Ishikawa (cell line): ENCODE measurements around the gene TPRX1.

Experiments
- CEBPB ChIP-seq: IDR thresholded peaks from 2 replicates; pipeline ENCODE4 v1.6.1; 2012
- CREB1 ChIP-seq: IDR thresholded peaks from 2 replicates; pipeline ENCODE4 v1.6.1; 2012; ENCODE audit warnings: low read depth
- EGR1 ChIP-seq: IDR thresholded peaks from 2 replicates; pipeline ENCODE4 v1.6.1; 2012
- EP300 ChIP-seq: IDR thresholded peaks from 2 replicates; pipeline ENCODE4 v1.6.1; 2012; ENCODE audit warnings: borderline replicate concordance
- FOXM1 ChIP-seq: IDR thresholded peaks from 2 replicates; pipeline ENCODE4 v1.6.1; 2012; ENCODE audit warnings: low read depth, borderline replicate concordance
- NFIC ChIP-seq: IDR thresholded peaks from 2 replicates; pipeline ENCODE4 v1.6.1; 2012
- RAD21 ChIP-seq: IDR thresholded peaks from 2 replicates; pipeline ENCODE4 v1.6.1; 2012; ENCODE audit warnings: low read depth
- TAF1 ChIP-seq: IDR thresholded peaks from 2 replicates; pipeline ENCODE4 v1.6.1; 2012; ENCODE audit warnings: low read depth, mild to moderate bottlenecking
- TCF12 ChIP-seq: IDR thresholded peaks from 2 replicates; pipeline ENCODE4 v1.6.1; 2012; ENCODE audit warnings: low read depth
- TEAD4 ChIP-seq: IDR thresholded peaks from 2 replicates; pipeline ENCODE4 v1.6.1; 2012
- YY1 ChIP-seq: IDR thresholded peaks from 2 replicates; pipeline ENCODE4 v1.6.1; 2012; ENCODE audit warnings: low read depth
- ZBTB7A ChIP-seq: IDR thresholded peaks from 2 replicates; pipeline ENCODE4 v1.6.1; 2012; ENCODE audit warnings: low read depth
- TF ChIP-seq, protein P1 (sequence below): IDR thresholded peaks from 2 replicates; pipeline ENCODE4 v1.6.1; 2012
- TF ChIP-seq, protein P2 (sequence below): IDR thresholded peaks from 2 replicates; pipeline ENCODE4 v1.6.1; 2012
- TF ChIP-seq, protein P3 (sequence below): IDR thresholded peaks from 2 replicates; pipeline ENCODE4 v1.6.1; 2012; ENCODE audit warnings: low read depth, mild to moderate bottlenecking

TPRX1 gene

DNA sequence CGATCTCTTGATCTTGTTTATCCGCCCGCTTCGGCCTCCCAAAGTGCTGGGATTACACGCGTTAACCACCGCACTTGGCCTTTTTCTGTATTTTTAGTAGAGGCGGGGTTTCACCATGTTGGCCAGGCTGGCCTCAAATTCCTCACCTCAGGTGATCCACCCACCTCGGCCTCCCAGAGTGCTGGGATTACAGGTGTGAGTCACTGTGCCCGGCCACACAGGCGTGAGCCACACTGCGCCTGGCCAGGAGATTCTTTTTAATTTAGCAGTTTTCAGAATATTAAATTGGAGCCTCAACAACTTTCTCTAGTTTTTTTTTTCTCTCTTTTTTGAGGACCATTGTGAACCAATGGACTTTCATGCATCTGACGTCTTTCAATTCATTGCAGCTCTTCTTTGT, 14.5 kb downstream of the TPRX1 start:
- TF ChIP-seq EGR1 = peak; percentile 54; the same call in 1 of the 2 replicates
- TF ChIP-seq, protein P1, sequence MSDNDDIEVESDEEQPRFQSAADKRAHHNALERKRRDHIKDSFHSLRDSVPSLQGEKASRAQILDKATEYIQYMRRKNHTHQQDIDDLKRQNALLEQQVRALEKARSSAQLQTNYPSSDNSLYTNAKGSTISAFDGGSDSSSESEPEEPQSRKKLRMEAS = peak; percentile 45

DNA sequence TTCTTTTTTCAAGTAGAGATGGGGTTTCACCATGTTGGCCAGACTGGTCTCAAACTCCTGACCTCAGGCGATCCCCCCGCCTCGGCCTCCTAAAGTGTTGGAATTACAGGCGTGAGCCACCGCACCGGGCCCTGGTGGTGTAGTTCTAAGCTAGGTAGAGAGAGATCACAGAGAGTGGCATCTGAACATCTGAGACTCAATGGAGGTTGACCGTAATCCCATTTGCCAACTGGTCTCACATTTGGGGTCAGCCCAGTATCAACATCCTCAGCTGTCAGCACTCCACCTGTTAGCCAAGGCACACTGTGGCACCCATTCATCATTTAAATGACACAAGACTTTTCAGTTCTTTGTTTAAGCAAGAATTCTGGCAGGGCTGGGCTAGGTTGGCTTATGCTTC, 17.8 kb downstream of the TPRX1 start:
- TF ChIP-seq FOXM1 (no peak), TCF12 (no peak), TEAD4 (no peak), EGR1 (no peak), NFIC (no peak), YY1 (no peak), TAF1 (no peak), ZBTB7A (no peak), EP300 (no peak), RAD21 (no peak), CEBPB (no peak), CREB1 (no peak)
- TF ChIP-seq, protein P1 = no peak
- TF ChIP-seq, protein P2, sequence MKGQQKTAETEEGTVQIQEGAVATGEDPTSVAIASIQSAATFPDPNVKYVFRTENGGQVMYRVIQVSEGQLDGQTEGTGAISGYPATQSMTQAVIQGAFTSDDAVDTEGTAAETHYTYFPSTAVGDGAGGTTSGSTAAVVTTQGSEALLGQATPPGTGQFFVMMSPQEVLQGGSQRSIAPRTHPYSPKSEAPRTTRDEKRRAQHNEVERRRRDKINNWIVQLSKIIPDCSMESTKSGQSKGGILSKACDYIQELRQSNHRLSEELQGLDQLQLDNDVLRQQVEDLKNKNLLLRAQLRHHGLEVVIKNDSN = no peak
- TF ChIP-seq, protein P3, sequence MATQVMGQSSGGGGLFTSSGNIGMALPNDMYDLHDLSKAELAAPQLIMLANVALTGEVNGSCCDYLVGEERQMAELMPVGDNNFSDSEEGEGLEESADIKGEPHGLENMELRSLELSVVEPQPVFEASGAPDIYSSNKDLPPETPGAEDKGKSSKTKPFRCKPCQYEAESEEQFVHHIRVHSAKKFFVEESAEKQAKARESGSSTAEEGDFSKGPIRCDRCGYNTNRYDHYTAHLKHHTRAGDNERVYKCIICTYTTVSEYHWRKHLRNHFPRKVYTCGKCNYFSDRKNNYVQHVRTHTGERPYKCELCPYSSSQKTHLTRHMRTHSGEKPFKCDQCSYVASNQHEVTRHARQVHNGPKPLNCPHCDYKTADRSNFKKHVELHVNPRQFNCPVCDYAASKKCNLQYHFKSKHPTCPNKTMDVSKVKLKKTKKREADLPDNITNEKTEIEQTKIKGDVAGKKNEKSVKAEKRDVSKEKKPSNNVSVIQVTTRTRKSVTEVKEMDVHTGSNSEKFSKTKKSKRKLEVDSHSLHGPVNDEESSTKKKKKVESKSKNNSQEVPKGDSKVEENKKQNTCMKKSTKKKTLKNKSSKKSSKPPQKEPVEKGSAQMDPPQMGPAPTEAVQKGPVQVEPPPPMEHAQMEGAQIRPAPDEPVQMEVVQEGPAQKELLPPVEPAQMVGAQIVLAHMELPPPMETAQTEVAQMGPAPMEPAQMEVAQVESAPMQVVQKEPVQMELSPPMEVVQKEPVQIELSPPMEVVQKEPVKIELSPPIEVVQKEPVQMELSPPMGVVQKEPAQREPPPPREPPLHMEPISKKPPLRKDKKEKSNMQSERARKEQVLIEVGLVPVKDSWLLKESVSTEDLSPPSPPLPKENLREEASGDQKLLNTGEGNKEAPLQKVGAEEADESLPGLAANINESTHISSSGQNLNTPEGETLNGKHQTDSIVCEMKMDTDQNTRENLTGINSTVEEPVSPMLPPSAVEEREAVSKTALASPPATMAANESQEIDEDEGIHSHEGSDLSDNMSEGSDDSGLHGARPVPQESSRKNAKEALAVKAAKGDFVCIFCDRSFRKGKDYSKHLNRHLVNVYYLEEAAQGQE = no peak

DNA sequence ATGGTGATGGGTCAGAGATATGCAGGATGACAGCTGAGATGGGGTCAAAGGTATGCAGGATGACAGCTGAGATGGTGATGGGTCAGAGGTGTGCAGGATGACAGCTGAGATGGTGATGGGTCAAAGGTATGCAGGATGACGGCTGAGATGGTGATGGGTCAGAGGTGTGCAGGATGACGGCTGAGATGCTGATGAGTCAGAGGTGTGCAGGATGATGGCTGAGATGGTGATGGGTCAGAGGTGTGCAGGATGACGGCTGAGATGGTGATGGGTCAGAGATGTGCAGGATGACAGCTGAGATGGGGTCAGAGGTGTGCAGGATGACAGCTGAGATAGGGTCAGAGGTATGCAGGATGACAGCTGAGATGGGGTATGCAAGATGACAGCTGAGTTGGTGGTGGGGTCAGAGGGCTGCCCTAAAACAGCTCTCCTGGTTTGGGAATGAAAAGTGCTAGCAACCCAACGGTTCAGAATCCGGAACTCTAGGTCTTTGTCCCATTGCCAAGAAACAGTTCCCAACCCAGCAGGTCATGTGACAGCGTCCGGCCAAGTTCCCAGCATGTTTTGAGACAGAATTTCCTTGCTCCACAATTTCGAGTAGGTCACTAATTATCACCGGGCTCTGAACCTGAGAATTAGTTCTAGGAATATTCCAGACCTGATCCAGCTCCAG, 22.6 kb downstream of the TPRX1 start:
- TF ChIP-seq TEAD4 (no peak), TAF1 (no peak), EP300 (no peak), CEBPB (no peak)
- TF ChIP-seq, protein P3 = no peak
- TF ChIP-seq, protein P2 = 0 out of 2 replicates have a peak, but pooled peaks have one; percentile 13

DNA sequence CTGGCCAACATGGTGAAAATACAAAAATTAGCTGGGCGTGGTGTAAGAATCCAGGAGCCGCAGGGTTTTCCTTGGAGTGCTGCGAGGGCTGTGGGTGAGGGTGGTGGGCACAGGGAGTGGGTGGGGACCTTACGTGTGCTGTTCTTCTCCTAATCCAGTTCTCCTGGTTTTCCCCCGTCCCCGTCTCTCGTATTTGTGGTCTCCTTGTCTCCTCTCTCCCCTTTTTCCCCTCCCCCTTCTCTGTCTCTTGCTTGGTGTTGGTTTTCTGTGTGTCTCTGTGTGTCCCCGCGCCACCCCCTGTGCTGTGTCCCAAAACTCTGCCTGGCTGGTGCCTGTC, 24.2 kb downstream of the TPRX1 start:
- no peak for TF ChIP-seq RAD21
- TF ChIP-seq CEBPB = no peak
- TF ChIP-seq, protein P1 = no peak
- TF ChIP-seq EGR1 = no peak
- no peak for TF ChIP-seq FOXM1
- no peak for TF ChIP-seq NFIC
- no peak for TF ChIP-seq ZBTB7A
- no peak for TF ChIP-seq YY1
- TF ChIP-seq, protein P3 = no peak
- TF ChIP-seq, protein P2 = no peak
- no peak for TF ChIP-seq TCF12
- no peak for TF ChIP-seq EP300
- no peak for TF ChIP-seq CREB1
- no peak for TF ChIP-seq TAF1
- no peak for TF ChIP-seq TEAD4
